Prostate gland (tissue), 2 donors: ENCODE results near the gene CNBD2.

Experiments
- CTCF ChIP-seq, 4 experiments: fragments of 200-600 bp in 2 of 4; fragments of 450-650 bp in 2 of 4; sonication (generic) in 2 of 4; IDR thresholded peaks; 1 replicate in 3 of 4; 2 replicates in 1 of 4; pipeline ENCODE4 v1.5.1; 2016 to 2019; ENCODE audit warnings: antibody characterized with exemption in 4 of 4, mild to moderate bottlenecking in 2 of 4, moderate library complexity in 2 of 4
- POLR2AphosphoS5 ChIP-seq: sonication (generic); formaldehyde crosslinking; IDR thresholded peaks from one replicate; pipeline ENCODE4 v1.6.1; 2017; ENCODE audit warnings: antibody characterized with exemption

GRCh38 chr20:35974256-35974655 is 5.9 kb downstream of the CNBD2 start:
- TF ChIP-seq CTCF (IDR thresholded peaks at IDR 0.05) (no peak), POLR2AphosphoS5 (no peak)
